GOT3 (cell line): Measurements from ENCODE around the gene NSD2.
"Not testable (repeated sequence)": the region's sequence is repeated elsewhere in the genome, so short reads cannot be mapped to it uniquely, and the experiment has no call there.

Experiments
- DNase-seq: peaks from one replicate; lab custom pipeline; 2025; ENCODE audit warnings: mixed read lengths; lab: John Stamatoyannopoulos, UW

NSD2 gene

DNA sequence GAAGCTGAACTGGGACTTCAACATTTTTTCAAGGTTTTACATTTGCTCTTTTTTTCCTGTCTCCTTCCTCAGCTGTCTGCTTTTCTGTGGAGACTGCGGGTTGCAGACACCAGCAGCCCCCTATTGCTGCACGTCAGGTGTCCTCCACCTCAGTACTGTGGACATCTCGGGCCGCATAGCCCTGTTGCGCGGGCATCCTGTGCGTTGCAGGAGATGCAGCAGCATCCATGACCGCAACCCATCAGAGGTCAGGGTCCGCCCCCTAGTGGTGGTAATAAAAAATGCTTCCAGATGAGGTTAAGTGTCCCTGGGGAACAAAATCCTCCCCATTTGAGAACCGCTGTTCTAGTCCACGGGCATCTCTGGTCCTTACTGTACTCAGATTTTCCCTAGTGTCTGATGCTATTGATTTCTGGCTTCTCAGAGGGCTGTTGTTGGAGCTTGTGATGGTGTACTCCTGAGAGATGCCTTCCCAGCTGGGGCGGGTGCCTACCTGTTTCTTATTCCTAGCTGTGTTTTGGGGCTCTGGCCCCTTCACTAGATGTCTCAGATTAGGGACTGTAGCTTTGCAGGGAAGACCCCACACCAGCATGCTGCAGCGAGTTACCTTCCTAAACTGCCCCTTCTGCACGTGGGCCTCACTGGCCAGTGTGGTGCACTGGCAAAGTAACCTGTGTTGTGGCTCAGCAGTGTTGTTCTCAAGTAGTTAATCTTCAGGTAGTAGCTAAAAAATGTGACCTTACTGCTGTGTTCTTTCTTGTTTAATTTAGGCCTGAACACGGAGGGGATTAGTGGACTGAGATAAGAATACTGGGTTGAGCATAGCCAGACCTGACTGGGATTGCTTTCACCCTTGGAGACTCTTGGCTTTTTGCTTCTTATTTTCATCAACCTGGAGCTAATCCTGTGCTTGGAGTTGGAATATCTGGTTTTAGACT, 28.2 kb downstream of the NSD2 start:
- peak; percentile 25 for DNase-seq

DNA sequence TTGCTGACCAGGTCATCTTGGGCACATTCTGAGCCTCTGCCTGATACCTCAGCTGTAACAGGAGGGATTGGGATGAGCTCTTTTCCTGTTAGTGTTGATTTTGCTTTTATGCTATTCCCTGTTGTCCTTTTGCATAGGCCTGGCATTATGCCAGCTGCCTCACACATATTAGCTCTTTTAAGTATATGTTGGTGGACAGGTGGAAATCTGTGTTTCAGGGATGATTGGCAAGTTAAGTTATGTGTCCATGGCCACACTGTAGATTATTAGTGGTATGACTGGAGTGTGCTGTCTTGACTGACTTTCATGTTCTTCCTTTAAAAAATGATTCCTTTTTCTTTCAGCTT, 28.9 kb downstream of the NSD2 start:
- no peak for DNase-seq

DNA sequence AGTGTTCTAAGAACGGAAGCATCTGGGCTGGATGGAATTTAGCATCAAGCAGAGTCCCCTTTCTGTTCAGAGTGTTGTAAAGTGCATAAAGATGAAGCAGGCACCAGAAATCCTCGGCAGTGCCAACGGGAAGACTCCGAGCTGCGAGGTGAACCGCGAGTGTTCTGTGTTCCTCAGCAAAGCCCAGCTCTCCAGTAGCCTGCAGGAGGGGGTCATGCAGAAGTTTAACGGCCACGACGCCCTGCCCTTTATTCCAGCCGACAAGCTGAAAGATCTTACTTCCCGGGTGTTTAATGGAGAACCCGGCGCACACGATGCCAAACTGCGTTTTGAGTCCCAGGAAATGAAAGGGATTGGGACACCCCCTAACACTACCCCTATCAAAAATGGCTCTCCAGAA, 29.4 kb downstream of the NSD2 start:
- no peak for DNase-seq

GRCh38 chr4:1901127-1901526, 29.9 kb downstream of the NSD2 start:
- DNase-seq, result no peak

- DNase-seq, result no peak
Observed at GRCh38 chr4:1902243-1902642, 31.1 kb downstream of the NSD2 start.

- DNase-seq, result no peak
Observed at GRCh38 chr4:1903035-1903434, 31.8 kb downstream of the NSD2 start.

DNA sequence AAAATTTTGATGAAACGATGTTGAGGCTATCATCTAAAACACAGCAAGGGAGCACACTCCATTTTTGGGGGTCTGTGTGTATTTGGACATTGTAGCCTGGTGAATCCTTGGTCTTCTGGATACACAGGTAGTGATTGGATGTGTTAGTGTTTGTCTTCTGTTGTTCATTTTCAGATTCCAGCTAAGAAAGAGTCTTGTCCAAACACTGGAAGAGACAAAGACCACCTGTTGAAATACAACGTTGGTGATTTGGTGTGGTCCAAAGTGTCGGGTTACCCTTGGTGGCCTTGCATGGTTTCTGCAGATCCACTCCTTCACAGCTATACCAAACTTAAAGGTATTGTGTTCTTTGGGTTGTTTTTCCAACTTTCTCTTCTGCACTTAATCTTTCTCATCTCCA, 32.8 kb downstream of the NSD2 start:
- no peak for DNase-seq

GRCh38 chr4:1907848-1908525, 36.8 kb downstream of the NSD2 start:
- no peak for DNase-seq

- not testable (repeated sequence) for DNase-seq
Observed at GRCh38 chr4:1909696-1910095, 38.5 kb downstream of the NSD2 start.

DNA sequence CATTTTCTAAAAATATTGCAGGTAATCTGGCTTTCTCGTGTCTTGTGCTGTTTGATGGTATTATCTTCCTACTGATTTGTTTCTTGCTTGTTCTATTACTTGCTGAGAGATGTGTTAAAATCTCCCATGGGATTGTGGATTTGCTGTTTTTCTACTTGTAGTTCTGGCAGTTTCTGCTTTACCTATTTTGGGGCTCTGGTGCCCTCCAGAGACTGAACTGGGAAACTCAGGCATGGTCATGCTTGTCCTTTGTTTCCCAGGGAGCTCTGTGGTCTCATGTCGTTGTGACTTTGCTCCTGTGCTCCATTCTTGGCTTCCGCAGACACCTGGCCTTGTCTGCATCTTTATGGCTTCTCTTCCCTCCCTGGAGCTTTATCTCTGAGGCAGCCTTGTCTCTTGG, 39.5 kb downstream of the NSD2 start:
- DNase-seq, result no peak

DNA sequence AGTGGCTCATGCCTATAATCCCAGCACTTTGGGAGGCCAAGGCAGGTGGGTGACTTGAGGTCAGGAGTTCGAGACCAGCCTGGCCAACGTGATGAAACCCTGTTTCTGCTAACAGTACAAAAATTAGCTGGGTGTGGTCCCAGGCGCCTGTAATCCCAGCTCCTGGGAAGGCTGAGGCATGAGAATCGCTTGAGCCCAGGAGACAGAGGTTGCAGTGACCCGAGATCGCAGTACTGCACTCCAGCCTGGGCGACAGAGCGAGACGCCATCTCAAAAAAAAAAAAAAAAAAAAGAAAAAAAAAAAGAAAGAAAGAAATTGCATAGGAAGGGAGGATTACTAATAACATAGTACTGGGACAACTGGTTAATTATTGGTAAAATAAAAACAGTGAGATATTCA, 40.1 kb downstream of the NSD2 start:
- not testable (repeated sequence) for DNase-seq

GRCh38 chr4:1922821-1923220, 51.6 kb downstream of the NSD2 start:
- DNase-seq, result no peak

DNA sequence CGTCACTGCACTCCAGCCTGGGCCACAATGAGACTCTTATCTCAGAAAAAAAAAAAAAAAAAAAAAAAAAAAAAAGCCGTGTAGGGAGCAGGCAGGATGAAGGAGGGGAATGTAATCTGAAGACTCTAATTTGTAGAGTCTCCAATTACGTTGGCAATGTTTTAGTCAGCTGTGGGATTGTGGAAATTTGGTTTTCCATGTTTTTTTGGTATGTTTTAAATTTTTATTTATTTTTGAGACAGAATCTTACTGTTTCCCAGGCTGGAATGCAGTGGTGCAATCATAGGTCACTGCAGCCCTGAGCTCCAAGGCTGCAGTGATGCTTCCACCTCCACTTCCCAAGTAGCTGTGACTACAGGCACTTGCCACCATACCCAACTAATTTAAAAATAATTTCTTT, 56.5 kb downstream of the NSD2 start:
- DNase-seq, result no peak

GRCh38 chr4:1928356-1929239, 57.4 kb downstream of the NSD2 start:
- DNase-seq, result no peak

- no peak for DNase-seq
Observed at GRCh38 chr4:1932736-1933135, 61.5 kb downstream of the NSD2 start.

GRCh38 chr4:1933700-1934099, 62.5 kb downstream of the NSD2 start:
- no peak for DNase-seq

DNA sequence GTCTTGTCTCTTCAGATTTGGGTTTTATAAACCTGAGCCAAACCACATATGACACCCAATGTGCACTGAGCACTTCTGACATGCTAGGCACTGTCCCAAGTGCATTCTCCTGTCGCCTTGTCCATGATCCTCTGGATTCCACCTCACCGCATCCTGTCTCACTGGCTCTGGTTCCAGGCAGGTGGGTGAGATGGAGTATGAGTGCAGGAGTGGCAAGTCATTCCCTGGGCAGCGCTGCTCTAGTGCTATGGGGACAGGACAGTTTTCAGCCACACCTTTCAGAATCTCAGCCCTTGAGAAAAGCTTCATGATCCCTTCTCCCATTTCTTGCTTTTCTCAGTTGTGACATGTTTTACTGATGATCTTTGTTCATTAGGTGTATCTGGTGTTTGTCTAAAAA, 66.4 kb downstream of the NSD2 start:
- DNase-seq, result no peak

DNA sequence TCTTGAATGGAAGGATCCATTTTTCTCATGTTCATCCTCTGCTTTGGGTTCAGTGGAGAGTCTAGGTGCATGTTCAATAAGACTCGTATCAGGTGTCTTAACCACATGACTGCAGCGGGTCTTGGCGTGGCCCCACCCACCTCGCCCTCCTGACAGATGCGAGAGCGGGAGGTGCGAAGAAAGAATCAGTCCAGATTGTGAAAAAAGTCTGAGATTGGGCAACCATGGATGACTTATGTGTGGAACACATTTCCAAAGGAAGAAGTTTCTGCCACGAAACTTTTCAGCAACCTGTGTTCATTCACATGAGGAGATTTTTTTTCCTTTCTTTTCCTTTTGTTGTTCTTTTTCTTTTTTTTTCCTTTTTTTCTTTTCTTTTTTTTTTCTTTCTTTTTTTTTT, 66.8 kb downstream of the NSD2 start:
- no peak for DNase-seq

DNA sequence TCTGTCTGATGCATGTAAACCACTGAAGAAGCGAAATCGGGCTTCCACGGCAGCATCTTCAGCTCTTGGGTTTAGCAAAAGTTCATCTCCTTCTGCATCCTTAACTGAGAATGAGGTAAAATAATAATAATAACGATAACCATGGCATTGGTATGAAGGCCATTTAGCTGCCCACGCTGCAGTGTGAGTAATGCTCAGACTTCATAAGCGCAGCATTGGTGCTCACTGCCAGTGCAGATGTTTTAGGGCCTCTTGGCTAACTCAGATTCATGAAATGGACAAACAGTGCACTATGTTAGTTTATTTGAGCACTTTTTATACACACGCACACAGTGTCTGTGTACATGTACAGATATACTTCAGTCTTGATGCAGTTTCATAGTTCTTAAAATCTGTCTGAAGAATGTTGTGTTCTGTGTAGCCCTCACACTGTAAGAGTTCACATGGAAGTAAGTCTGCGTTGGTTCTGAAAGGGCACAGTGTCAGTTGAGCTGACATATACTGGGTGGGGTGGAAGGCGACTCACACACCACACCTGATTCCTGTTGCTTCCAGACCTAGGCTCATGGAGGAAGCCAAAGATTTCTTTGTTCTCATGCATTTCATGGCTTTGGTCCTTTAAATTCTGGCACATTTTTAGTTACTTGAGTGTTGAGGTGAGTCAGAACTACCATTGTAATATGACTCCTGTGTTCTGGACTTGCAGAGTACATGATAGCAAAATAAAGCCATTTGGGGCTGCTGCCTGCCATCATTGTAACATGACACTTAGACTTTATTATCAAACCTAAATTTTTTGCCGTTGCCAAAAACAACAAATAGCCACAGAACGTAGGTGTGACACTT, 68.7 kb downstream of the NSD2 start:
- no peak for DNase-seq

GRCh38 chr4:1940566-1940965, 69.4 kb downstream of the NSD2 start:
- no peak for DNase-seq

- DNase-seq, result no peak
Observed at GRCh38 chr4:1943928-1944327, 72.7 kb downstream of the NSD2 start.
